Lung (tissue), 12 donors: ENCODE measurements around the gene TMEM123. TPM values are rescaled to one million over a fixed set of nuclear protein-coding genes. Genes with fewer than 3 reads are reported as not detected.

Experiments
- ATAC-seq: fragments of 200-7000 bp; cut with Tn5 transposase; one replicate; pipeline ENCODE4 v1.9.1; 2020; ENCODE audit warnings: moderate number of reproducible peaks; ENCODE audit not compliant: insufficient read depth, low FRiP score
- DNase-seq, 3 donors: peaks; one replicate each; pipeline ENCODE4 v3.0.0-alpha.2; 2013 to 2017
- H3K27ac ChIP-seq, 2 donors: one replicate each; pipeline ENCODE4 v1.5.1; 2013; ENCODE audit warnings: mild to moderate bottlenecking in 2 of 2, moderate library complexity in 2 of 2, control low read depth in 1 of 2, inconsistent platforms in 1 of 2, low read depth in 1 of 2, low read length in 1 of 2
- H3K27me3 ChIP-seq, 3 donors: one replicate each; pipeline ENCODE4 v1.5.1; 2013; ENCODE audit warnings: low read length in 2 of 3; ENCODE audit not compliant: control insufficient read depth in 3 of 3, insufficient read depth in 3 of 3
- H3K36me3 ChIP-seq, 4 donors: one replicate each; pipeline ENCODE4 v1.5.1; 2013; ENCODE audit warnings: low read length in 4 of 4, mild to moderate bottlenecking in 1 of 4, moderate library complexity in 1 of 4; ENCODE audit not compliant: control insufficient read depth in 4 of 4, insufficient read depth in 4 of 4
- H3K4me1 ChIP-seq, 5 donors: one replicate each; pipeline ENCODE4 v1.5.1; 2013; ENCODE audit warnings: low read length in 5 of 5, mild to moderate bottlenecking in 2 of 5, moderate library complexity in 1 of 5; ENCODE audit not compliant: control insufficient read depth in 5 of 5, insufficient read depth in 5 of 5
- H3K4me3 ChIP-seq: one replicate; pipeline ENCODE4 v1.5.1; 2013; ENCODE audit warnings: mild to moderate bottlenecking, control low read depth, moderate library complexity
- H3K9ac ChIP-seq, 2 donors: one replicate each; pipeline ENCODE4 v1.5.1; 2013; ENCODE audit warnings: low read length in 2 of 2, control low read depth in 1 of 2; ENCODE audit not compliant: insufficient read depth in 1 of 2
- H3K9me3 ChIP-seq, 4 donors: one replicate each; pipeline ENCODE4 v1.5.1; 2013; ENCODE audit warnings: low read length in 3 of 4, mild to moderate bottlenecking in 1 of 4, moderate library complexity in 1 of 4; ENCODE audit not compliant: control insufficient read depth in 4 of 4, insufficient read depth in 3 of 4
- WGBS, 2 donors: extraction: QIAGEN DNeasy Blood & Tissue Kit; methylation state at CpG; one replicate each; pipeline ENCODE4 v1.1.7; 2013; 5-methylcytosine and 5-hydroxymethylcytosine counted together
- polyA plus RNA-seq, 2 donors: library from polyadenylated mRNA; stranded (reverse); fragments of 200-250 nt; gene quantifications; one replicate each; pipeline ENCODE4 v1.2.1, GENCODE V29; 2013
- total RNA-seq, 2 donors: library from RNA; depleted of rRNA in 1 of 2; stranded (reverse); fragments of >200 nt in 1 of 2; gene quantifications; one replicate each; pipeline ENCODE4 v1.2.1, GENCODE V29; 2014 to 2021
- TF ChIP-seq, protein P1 (sequence below): IDR thresholded peaks from 2 replicates; pipeline ENCODE4 v1.5.1; 2012; ENCODE audit warnings: mild to moderate bottlenecking; ENCODE audit errors: control extremely low read depth, extremely low read depth
- donor health status: control.
- donor health status: control.
- donor health status: Bipolar disorder and iron deficiency.
- donor health status: healthy.
- donor health status: DM: yes; HTN: yes; CAD: no.

TMEM123 gene
- total and polyA plus RNA-seq, 4 donors = 53.6 to 245 (median 100) TPM

DNA sequence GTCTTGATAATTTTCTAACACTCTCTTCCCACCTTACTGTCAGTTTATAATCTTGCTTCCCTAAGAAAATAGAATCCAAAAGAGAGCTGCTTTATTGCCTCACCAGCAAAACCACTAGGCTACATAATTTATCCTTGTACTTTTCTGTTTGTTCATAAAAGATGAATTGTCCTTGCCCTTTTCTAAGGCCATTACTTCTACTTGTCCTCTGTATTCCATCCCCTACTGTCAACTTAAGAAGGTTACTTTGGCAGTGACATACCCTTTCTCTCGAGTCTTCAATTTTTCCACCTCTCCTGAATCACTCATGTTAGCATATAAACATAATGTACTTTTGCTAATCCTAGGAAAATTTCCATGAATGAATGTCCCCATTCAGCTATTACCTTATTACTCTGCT, 87.6 kb downstream of the TMEM123 start:
- 84 to 100% methylated on average over 1 of the region's 1 CpG for WGBS, 2 donors
- no peak overlapping the region for H3K4me3 ChIP-seq
- no peak overlapping the region for H3K27ac ChIP-seq
- no peak overlapping the region for H3K9ac ChIP-seq
- no peak for ATAC-seq
- TF ChIP-seq, protein P1, sequence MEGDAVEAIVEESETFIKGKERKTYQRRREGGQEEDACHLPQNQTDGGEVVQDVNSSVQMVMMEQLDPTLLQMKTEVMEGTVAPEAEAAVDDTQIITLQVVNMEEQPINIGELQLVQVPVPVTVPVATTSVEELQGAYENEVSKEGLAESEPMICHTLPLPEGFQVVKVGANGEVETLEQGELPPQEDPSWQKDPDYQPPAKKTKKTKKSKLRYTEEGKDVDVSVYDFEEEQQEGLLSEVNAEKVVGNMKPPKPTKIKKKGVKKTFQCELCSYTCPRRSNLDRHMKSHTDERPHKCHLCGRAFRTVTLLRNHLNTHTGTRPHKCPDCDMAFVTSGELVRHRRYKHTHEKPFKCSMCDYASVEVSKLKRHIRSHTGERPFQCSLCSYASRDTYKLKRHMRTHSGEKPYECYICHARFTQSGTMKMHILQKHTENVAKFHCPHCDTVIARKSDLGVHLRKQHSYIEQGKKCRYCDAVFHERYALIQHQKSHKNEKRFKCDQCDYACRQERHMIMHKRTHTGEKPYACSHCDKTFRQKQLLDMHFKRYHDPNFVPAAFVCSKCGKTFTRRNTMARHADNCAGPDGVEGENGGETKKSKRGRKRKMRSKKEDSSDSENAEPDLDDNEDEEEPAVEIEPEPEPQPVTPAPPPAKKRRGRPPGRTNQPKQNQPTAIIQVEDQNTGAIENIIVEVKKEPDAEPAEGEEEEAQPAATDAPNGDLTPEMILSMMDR = no peak
- DNase-seq = no peak
- no peaks in the 10 kb centered on the region for H3K27me3 ChIP-seq
- H3K36me3 ChIP-seq = peaks cover 14 to 56% (median 24%) of the 10 kb centered on the region in 4 donors
- no peaks in the 10 kb centered on the region for H3K4me1 ChIP-seq
- peaks cover 0 to 3% (median 0%) of the 10 kb centered on the region in 4 donors for H3K9me3 ChIP-seq

GRCh38 chr11:102361086-102362031, 91.2 kb downstream of the TMEM123 start:
- H3K27me3 ChIP-seq = no peaks in the 10 kb centered on the region
- no peak overlapping the region for H3K27ac ChIP-seq
- ATAC-seq (no peak), DNase-seq (no peak)
- TF ChIP-seq, protein P1 = no peak
- H3K4me1 ChIP-seq = peaks cover 0 to 4% (median 0%) of the 10 kb centered on the region in 5 donors
- no peak overlapping the region for H3K9ac ChIP-seq
- H3K4me3 ChIP-seq = no peak overlapping the region
- peaks cover 14 to 56% (median 33%) of the 10 kb centered on the region in 4 donors for H3K36me3 ChIP-seq
- H3K9me3 ChIP-seq = peaks cover 0 to 3% (median 1%) of the 10 kb centered on the region in 4 donors
- WGBS, 2 donors = 95 to 97% methylated on average over 5 of the region's 5 CpGs

GRCh38 chr11:102360681-102361080, 91.9 kb downstream of the TMEM123 start:
- H3K4me3 ChIP-seq = no peak overlapping the region
- H3K27ac ChIP-seq = no peak overlapping the region
- H3K27me3 ChIP-seq = no peaks in the 10 kb centered on the region
- H3K9me3 ChIP-seq = peaks cover 0 to 3% (median 1%) of the 10 kb centered on the region in 4 donors
- no peak overlapping the region for H3K9ac ChIP-seq
- WGBS, 2 donors = 89 to 94% methylated on average over 3 of the region's 3 CpGs
- DNase-seq (no peak), ATAC-seq (no peak)
- peaks cover 0 to 4% (median 0%) of the 10 kb centered on the region in 5 donors for H3K4me1 ChIP-seq
- TF ChIP-seq, protein P1 = no peak
- peaks cover 7 to 57% (median 34%) of the 10 kb centered on the region in 4 donors for H3K36me3 ChIP-seq
